Activated CD8-positive, alpha-beta memory T cell treated with anti-CD3 and anti-CD28 coated beads, Interleukin-2, amount 50 U/mL, for 48 hours (primary cell): Measurements from ENCODE around the gene CCDC198.

ENCODE experiments used
- DNase-seq: peaks from one replicate; pipeline ENCODE4 v3.0.0-alpha.2; 2020

The CCDC198 gene

DNA sequence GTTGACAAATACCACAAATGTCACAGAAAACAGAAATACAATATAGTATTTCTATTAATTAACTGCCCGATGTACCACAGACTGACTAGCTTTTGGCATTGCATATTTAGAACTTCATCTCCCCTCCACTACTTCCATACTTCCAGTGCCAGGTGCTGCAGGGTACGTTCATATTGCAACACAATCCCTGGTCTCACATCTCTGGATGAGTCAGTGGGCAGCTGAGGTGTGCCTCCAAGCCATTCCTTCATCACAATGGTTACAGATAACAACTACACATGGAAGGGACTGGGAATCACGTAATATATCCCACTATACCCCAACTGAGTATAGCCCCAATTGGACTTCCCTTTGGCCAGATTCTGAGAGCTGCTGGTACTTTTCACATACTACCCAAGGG, 31.1 kb downstream of the CCDC198 start:
- no peak for DNase-seq

DNA sequence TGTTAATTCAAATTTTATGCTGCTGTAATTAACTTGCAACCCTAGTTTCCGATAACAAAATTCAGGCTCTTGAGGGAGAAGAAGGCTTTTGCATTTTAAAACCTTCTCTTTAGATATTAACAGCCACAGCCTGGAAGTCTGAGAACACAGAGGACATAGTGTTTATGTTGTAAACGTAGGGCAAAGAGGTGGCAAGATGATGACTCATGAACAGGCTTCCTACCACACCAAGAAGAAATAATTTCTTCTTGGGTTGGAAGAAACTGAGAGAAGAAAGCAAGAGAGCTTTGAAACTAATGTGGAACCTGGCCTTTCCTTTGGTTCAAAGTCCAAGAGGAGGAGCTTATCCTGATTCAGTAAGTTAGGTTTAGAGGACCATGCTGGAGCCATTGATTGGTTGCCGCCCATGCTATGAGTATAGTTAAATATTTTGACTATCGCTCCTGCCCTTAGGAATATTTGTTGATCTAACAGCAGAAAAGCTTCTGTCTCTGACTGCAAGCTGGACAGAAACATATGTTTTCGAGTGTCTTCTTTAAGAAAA, 31.8 kb downstream of the CCDC198 start:
- no peak for DNase-seq

DNA sequence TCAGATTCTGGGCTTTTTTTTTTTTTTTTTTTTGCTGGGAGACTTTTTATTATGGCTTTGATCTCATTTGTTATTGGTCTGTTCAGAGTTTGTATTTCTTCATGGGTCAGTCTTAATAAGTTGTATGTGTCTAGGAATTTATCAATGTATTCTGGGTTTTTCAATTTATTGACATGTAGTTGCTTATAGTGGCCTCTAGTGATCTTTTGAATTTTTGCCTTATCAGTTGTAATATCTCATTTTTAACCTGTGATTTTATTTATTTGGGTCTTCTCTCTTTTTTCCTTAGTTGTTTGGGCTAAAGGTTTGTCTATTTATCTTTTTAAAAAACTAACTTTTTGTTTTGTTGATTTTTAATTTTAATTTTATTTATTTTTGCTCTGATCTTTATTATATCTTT, 57.7 kb downstream of the CCDC198 start:
- DNase-seq: no peak

- DNase-seq: no peak
These were observed 72.7 kb downstream of the CCDC198 start for GRCh38 chr14:57420986-57421385.

DNA sequence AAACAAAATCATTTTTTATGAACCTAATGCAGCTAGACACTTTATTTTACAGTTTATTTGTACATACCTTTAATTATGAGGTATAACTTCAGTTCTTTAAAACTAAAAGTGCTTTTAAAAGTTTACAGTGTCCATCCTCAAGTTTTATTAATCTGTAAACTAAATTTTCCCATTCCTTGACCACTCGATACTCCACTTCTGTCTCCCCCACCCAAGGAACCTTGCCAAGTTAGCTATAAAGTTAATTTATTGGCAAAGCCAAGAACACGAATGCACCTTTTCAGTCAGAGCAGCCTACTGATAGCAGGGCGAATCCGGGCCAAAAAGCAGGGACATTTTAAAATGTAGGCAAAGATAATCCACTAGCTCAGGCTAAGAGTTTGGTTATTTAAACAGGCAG, 73.6 kb downstream of the CCDC198 start:
- DNase-seq: no peak
